PC-3 (cell line): Measurements from ENCODE around the gene ERCC5.

ENCODE experiments used
- EZH2 ChIP-seq: fragments of 300-600 bp; sonication (generic); IDR thresholded peaks from one replicate; pipeline ENCODE4 v1.6.1; 2017; ENCODE audit warnings: antibody characterized with exemption, mild to moderate bottlenecking, low read length; ENCODE audit not compliant: unreplicated experiment
- EZH2phosphoT487 ChIP-seq: fragments of 300-600 bp; sonication (generic); IDR thresholded peaks from 2 replicates; pipeline ENCODE4 v1.6.1; 2018; ENCODE audit warnings: mild to moderate bottlenecking, antibody characterized with exemption, low read length, borderline replicate concordance
- TF ChIP-seq, protein P1 (sequence below): fragments of 300-600 bp; sonication (generic); conservative IDR thresholded peaks from 2 replicates; pipeline ENCODE4 v1.5.1; 2017; ENCODE audit warnings: antibody characterized with exemption, low read depth, mild to moderate bottlenecking, low read length

- TF ChIP-seq, protein P1, sequence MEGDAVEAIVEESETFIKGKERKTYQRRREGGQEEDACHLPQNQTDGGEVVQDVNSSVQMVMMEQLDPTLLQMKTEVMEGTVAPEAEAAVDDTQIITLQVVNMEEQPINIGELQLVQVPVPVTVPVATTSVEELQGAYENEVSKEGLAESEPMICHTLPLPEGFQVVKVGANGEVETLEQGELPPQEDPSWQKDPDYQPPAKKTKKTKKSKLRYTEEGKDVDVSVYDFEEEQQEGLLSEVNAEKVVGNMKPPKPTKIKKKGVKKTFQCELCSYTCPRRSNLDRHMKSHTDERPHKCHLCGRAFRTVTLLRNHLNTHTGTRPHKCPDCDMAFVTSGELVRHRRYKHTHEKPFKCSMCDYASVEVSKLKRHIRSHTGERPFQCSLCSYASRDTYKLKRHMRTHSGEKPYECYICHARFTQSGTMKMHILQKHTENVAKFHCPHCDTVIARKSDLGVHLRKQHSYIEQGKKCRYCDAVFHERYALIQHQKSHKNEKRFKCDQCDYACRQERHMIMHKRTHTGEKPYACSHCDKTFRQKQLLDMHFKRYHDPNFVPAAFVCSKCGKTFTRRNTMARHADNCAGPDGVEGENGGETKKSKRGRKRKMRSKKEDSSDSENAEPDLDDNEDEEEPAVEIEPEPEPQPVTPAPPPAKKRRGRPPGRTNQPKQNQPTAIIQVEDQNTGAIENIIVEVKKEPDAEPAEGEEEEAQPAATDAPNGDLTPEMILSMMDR = no peak
- TF ChIP-seq EZH2phosphoT487 (no peak), EZH2 (no peak)
These were observed 27.9 kb upstream of the ERCC5 start for GRCh38 chr13:102817907-102818306.
